Body of pancreas (tissue), 4 donors: Measurements from ENCODE around the gene CROCC2. TPM values are rescaled to one million over a fixed set of nuclear protein-coding genes. Genes with fewer than 3 reads are reported as not detected.

ENCODE experiments used
- ATAC-seq: fragments of 150-250 bp; one replicate; pipeline ENCODE4 v1.9.1; 2016
- DNase-seq, 4 donors: peaks; one replicate each; pipeline ENCODE4 v3.0.0-alpha.2; 2019
- H3K27ac ChIP-seq, 4 donors: fragments of 200-600 bp; sonication (generic); 1 replicate in 3 of 4; 2 replicates in 1 of 4; pipeline versions ENCODE4 v1.5.1 to v1.6.1; 2016 to 2019; ENCODE audit warnings: mild to moderate bottlenecking in 1 of 4, mixed read lengths in 1 of 4, moderate library complexity in 1 of 4
- H3K27me3 ChIP-seq, 2 donors: fragments of 200-600 bp; sonication (generic); one replicate each; pipeline ENCODE4 v1.6.0; 2016; ENCODE audit warnings: mild to moderate bottlenecking in 1 of 2
- H3K36me3 ChIP-seq, 2 donors: fragments of 200-600 bp; sonication (generic); replicated peaks in 1 of 2; 2 replicates each; pipeline ENCODE4 v1.5.1; 2016; ENCODE audit warnings: low read depth in 2 of 2; ENCODE audit not compliant: insufficient read depth in 1 of 2
- H3K4me1 ChIP-seq: fragments of 200-600 bp; sonication (generic); one replicate; pipeline ENCODE4 v1.6.0; 2016
- H3K4me3 ChIP-seq, 2 donors: fragments of 200-600 bp; sonication (generic); 1 replicate in 1 of 2; 2 replicates in 1 of 2; pipeline ENCODE4 v1.5.1; 2016 to 2019
- H3K9me3 ChIP-seq, 3 donors: fragments of 200-600 bp; sonication (generic); 1 replicate in 2 of 3; 2 replicates in 1 of 3; pipeline ENCODE4 v1.5.1; 2016
- POLR2A ChIP-seq, 3 donors: fragments of 450-650 bp; IDR thresholded peaks; one replicate each; pipeline ENCODE4 v1.6.1; 2016; ENCODE audit warnings: antibody characterized with exemption in 3 of 3, mild to moderate bottlenecking in 2 of 3
- WGBS, 2 donors: methylation state at CpG; one replicate each; pipeline ENCODE4 v1.1.5; 2017; 5-methylcytosine and 5-hydroxymethylcytosine counted together
- intact Hi-C: fragments of 100-400 bp; cut with DNase I; formaldehyde crosslinking; loops from one replicate; pipeline ENCODE4 v1.15.1; 2023
- total RNA-seq, 2 donors: library from RNA; depleted of rRNA; stranded (reverse); fragments of >200 nt; gene quantifications; one replicate each; pipeline ENCODE4 v1.1.0, GENCODE V29; 2016
- TF ChIP-seq, protein P1 (sequence below), 7 experiments: fragments of 450-650 bp in 4 of 7; fragments of 200-600 bp in 3 of 7; sonication (generic) in 3 of 7; IDR thresholded peaks; one replicate each; pipeline ENCODE4 v1.5.1; 2016 to 2019; ENCODE audit warnings: antibody characterized with exemption in 7 of 7

Gene CROCC2
- total RNA-seq, 2 donors from 2014 or later, result under 0.01 TPM; not detected in 1

DNA sequence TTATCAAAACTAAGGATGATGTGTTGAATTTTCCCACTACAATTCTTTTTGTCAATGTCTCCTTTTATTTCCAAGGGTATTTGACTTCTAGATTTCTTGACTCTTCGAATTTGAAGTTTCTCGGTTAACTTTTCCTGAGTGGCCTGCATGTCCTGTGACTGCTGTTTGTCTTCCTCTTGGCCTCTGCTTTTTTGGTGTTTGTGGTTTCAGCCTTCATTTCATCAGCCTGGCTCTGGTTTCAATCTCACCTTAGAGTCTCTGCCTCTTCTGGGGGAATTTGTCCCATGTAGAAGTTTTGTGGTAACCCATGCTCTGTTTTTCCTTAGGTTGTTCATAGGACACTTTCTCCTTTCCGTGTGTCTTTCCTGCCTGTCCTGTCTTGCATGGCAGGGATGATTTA is 64.0 kb downstream of the CROCC2 start:
- 82 to 89% methylated on average over 3 of the region's 3 CpGs for WGBS, 2 donors
- ATAC-seq (no peak), DNase-seq (no peak)
- Histone ChIP-seq H3K27ac (no peak overlapping the region), H3K36me3 (no peaks in the 10 kb centered on the region), H3K4me3 (no peak overlapping the region), H3K27me3 (no peaks in the 10 kb centered on the region), H3K9me3 (no peaks in the 10 kb centered on the region), H3K4me1 (peaks cover 16% of the 10 kb centered on the region)
- intact Hi-C loops, result no loop called here
- TF ChIP-seq, protein P1, sequence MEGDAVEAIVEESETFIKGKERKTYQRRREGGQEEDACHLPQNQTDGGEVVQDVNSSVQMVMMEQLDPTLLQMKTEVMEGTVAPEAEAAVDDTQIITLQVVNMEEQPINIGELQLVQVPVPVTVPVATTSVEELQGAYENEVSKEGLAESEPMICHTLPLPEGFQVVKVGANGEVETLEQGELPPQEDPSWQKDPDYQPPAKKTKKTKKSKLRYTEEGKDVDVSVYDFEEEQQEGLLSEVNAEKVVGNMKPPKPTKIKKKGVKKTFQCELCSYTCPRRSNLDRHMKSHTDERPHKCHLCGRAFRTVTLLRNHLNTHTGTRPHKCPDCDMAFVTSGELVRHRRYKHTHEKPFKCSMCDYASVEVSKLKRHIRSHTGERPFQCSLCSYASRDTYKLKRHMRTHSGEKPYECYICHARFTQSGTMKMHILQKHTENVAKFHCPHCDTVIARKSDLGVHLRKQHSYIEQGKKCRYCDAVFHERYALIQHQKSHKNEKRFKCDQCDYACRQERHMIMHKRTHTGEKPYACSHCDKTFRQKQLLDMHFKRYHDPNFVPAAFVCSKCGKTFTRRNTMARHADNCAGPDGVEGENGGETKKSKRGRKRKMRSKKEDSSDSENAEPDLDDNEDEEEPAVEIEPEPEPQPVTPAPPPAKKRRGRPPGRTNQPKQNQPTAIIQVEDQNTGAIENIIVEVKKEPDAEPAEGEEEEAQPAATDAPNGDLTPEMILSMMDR (IDR thresholded peaks at IDR 0.05), result no peak
- TF ChIP-seq POLR2A (IDR thresholded peaks at IDR 0.05), result no peak

- ATAC-seq, result no peak
- Histone ChIP-seq H3K27ac (no peak overlapping the region), H3K4me3 (no peak overlapping the region), H3K27me3 (no peaks in the 10 kb centered on the region), H3K4me1 (peaks cover 16% of the 10 kb centered on the region), H3K9me3 (no peaks in the 10 kb centered on the region), H3K36me3 (no peaks in the 10 kb centered on the region)
- DNase-seq, result no peak
- no peak for TF ChIP-seq POLR2A (IDR thresholded peaks at IDR 0.05)
- TF ChIP-seq, protein P1 (IDR thresholded peaks at IDR 0.05), result no peak
- intact Hi-C loops, result no loop called here
- 71 to 85% methylated on average over 5 to 15 of the region's 15 CpGs for WGBS, 2 donors
Measured at GRCh38 chr2:240970816-240971215, 64.7 kb downstream of the CROCC2 start.

GRCh38 chr2:240972201-240972600 is 66.1 kb downstream of the CROCC2 start:
- H3K4me1 ChIP-seq, result peaks cover 16% of the 10 kb centered on the region
- DNase-seq (no peak), ATAC-seq (no peak)
- WGBS, 2 donors, result 62 to 72% methylated on average over 4 to 11 of the region's 11 CpGs
- H3K9me3 ChIP-seq, result no peaks in the 10 kb centered on the region
- intact Hi-C loops, result no loop called here
- no peak for TF ChIP-seq POLR2A (IDR thresholded peaks at IDR 0.05)
- TF ChIP-seq, protein P1 (IDR thresholded peaks at IDR 0.05), result no peak
- peak overlapping the region in 3 of 4 donors; percentile 48 to 78 (median 63) for H3K27ac ChIP-seq
- H3K36me3 ChIP-seq, result no peaks in the 10 kb centered on the region
- H3K4me3 ChIP-seq, result no peak overlapping the region
- no peaks in the 10 kb centered on the region for H3K27me3 ChIP-seq

DNA sequence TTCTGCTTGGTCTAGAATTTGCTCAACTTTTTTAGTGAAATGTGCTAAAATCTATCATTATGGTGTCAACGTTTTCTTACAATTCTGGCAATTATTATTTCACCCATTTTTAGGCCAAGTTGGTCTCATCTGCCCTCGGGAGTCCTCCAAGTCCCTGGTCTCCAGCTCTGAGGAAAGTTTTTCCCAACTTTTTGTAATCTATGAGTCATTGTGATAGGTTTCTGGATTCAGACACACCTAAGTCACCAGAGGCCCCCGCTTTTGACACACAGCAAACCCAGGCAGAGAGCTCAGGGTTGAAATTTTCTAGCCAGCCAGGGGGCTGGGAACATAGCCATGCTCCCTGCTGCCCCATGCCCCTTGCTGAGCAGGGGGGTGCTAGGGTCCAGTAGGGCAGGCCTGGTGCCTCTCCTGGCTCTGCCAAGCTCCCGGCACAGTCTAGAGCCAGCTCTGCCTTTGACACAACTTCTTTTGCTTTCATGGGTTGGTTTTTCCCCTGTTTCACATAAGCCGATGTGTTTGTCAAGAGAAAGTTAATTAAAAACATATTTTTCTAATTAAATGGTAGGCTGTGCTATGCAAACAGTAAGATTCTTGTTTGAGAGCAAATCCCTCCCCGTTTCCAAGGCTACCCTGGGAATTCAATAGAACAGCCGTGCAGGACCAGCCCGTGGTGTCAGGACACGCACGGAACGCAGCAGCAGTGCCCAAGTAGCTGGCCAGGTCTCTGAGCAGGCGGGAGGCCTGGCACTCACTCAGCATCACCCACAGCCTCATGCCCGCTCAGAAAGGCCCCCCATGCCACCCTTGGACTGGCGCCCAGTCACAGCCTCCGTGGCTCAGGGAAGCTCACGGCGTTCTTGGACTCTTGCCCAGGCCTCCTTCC is 66.7 kb downstream of the CROCC2 start:
- Histone ChIP-seq H3K4me3 (no peak overlapping the region), H3K36me3 (no peaks in the 10 kb centered on the region), H3K9me3 (no peaks in the 10 kb centered on the region), H3K27me3 (no peaks in the 10 kb centered on the region), H3K4me1 (peaks cover 16% of the 10 kb centered on the region), H3K27ac (peak overlapping the region in 3 of 4 donors; percentile 48 to 78 (median 63))
- DNase-seq (peak; percentile 67 to 84 (median 81)), ATAC-seq (peak; percentile 89)
- WGBS, 2 donors, result 24 to 36% methylated on average over 15 to 17 of the region's 17 CpGs
- TF ChIP-seq, protein P1 (IDR thresholded peaks at IDR 0.05), result no peak
- TF ChIP-seq POLR2A (IDR thresholded peaks at IDR 0.05), result no peak
- intact Hi-C loops, result no loop called here
